ELR (cell line): ENCODE measurements around the gene STK40.

Source experiments
- DNase-seq: peaks from one replicate; pipeline ENCODE4 v3.0.0-alpha.2; 2015; ENCODE audit warnings: low read depth

The STK40 gene

DNA sequence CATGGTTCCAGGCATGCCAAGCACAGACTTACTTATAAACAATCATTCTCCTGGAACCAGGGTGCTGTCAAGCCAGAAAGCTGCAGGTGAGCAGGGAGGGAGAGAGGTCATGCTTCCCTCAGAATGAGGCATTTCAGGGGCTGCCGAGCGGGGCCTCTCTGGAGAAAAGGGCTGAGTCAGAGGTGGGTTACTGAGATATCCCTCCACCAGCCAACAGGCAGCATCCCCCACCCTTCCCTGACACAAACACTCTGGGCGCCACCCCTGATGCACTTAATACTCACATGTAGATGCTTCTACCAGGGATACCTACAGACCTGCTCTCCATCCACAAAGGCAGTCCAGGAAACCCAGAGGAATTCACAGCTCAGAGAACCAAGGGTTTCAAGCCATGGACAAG, 13.1 kb downstream of the STK40 start:
- peak; percentile 45 for DNase-seq

DNA sequence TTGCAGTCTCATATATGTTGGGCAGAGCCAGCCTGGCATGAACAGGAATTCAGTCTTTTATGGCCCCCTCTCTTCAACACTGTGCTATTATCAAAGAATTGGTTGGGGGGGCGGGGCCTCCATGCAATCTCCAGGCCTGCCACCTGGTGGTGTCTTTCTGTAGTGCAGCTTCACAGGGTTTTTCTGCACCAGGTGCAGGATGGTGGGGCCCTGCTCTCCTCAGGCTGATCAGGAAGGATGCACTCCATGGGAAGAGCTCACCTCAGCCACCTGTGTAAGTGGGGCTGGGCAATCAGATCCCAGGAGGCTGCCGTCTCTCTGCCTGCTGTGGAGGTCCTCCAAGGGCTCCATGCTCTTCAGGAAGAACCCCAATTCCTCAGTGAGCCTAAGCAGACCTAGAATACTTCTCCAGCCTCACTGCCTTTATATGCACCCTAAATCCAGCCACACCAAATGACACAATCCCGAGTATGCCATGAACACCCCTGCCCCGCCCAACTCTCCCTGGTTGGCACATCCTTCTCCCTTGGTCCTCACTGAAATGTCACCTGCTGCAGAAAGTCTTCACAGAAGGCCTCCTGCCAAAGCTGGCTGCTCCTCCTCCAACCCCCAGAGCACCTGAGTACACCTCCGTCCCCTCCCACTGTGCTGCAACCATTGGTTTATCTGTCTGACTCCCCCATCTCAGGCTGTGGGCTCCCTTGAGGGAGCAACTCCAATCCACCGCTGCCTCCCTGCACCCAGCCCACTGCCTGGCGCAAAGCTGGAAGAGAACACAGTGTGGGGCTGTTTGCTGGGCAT, 16.5 kb downstream of the STK40 start:
- DNase-seq: peak; percentile 83

DNA sequence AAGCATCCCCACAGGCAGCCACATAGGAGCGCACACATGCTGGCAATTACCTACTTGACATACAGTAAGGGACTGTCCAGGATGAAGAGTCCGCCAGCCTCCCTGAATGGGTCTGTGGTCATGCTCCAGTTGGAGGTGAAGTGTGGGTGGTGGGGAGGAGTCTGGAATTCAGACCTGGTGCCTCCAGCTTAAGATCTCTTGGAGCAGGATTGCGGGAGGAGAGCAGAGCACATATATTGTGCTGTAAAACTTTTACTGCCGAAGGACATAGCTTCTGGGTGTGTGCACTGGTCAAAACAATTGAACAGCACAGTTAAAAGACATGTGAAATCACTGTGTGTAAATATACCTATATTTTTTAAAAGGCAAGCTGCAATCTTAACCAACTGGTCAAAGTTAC, 17.9 kb downstream of the STK40 start:
- DNase-seq: no peak

DNA sequence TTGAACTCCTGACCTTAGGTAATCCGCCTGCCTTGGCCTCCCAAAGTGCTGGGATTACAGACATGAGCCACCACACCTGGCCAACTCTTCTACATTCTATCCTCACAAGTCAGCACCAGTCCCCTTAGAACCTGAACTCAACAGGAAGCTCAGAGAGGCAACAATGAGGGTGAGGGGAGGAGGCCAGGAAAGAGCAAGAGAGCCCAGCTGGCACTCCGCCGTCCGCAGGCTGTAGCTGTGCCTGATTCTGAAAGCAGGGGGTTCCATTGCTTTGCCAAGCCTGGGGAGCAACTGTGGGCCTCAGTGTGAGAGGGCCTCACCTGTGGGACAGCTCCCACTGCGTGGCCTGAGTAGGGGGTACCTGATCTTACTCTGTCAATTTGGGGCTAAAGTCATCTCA, 18.7 kb downstream of the STK40 start:
- DNase-seq: no peak

DNA sequence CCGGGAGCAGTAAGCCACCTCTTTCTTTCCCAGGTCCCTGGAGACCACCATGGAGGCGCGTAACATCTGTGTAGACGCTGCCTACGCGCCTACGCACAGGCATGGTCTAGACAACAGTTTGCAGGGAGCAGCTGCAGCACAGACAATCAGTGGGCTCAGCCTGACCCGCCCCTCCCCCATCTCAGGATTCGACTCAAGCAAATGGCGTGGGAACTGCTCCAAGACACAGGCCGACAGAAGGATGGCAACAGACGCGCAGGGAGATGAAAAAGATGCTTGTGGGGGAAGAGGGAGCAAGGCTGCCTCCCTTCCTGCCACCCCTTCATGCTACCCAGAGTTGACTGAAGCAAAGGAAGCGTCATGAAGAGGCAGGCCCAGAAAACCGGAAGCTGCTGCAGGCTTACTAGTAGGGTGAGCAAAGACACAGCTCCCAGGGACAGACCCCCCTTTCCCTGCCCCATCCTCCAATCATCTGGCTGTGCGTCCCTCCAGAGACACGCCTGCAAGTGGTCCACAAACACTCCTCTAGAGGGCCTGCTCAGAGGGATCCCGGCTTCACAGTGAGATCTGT, 19.5 kb downstream of the STK40 start:
- DNase-seq: peak; percentile 57

DNA sequence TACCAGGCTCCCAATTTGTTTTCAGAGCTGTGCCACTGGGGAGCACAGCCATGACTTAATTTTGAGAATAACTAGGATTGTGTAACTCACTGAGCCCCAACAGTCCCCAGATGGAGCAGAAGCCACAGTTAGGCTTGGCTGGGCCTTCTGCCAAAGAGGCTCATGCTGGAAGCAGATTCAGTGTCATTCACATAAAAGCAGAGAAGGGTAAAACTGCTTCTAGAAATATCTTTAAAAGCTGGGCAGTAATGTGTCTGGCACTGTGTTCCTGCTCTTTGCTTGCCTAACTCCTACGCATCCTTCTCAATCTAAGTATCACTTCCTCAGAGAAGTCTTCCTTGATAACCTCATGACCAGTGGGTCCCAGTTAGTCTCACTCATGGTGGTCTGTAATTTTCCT, 20.3 kb downstream of the STK40 start:
- DNase-seq: no peak

DNA sequence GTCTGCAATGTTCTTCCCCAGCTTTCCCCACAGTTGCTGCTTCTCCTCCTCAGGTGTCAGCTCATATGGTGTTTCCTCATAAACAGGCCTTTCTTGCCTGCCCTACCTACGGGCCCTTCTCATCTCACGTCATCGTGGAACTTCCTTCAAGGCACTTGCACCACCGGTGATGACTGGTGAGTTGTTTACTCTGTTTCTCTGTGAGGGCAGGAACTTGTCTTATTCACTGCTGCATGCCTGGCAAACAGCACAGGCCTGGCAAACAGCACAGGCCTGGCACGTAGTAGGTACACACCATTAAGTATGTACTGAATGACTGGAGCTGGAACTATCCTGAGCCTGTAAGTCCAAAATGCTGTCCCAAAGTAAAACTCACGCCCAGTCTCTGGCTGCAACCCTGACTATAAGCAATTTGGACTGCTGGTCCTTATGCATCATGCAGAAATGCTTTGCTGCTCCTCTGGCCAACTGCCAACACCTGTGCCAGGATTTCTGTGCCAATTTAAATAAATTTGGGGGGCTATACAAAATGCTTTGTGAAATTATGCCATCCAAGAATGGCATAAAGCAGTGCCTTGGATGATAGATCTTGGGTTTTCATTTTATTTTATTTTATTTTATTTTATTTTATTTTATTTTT, 25.7 kb downstream of the STK40 start:
- peak; percentile 52 for DNase-seq

DNA sequence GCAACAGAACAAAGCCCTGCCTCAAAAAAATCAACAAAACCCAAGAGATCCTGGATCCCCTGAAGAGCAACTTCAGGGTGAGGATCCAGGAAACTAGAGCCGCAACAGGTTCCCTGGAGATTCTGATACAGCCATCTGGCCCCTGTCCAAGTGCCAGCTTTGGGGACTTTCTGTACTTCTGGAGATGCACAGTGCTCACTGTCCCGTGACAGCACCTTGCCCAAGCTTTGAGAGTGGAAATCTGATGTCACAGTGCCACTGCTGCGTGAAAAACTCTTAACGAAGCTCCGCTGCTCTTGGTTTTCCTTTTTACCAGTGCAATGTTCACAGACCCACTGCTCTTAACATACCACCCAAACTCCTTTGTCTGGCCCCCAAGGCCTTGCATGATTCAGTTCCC, 26.3 kb downstream of the STK40 start:
- no peak for DNase-seq

DNA sequence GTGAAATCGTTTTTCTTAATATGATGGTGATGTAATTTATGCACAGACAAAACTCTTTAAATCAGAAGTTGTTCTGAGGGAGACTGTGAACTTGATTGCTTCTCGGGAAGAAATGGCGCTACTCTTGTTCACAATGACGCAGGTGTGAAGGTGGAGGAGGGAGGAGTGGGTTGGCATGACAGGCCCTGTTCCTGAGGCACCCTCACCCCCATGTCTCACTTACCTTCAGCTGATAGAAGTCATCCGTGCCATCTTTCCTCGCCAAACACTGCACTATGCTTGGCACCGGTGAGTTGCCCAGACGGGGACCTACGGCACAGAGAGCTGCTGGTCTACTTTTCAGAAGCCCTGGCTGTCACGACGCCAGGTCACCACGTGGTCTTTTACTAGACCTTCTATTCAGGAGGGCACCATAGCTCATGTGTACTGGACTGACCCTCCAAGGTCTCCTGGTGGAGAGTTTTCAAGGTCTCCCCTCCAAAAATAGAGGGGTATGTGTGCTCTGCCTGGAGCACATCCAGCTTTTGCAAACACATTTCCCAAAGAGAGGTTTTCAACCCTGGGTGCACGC, 27.1 kb downstream of the STK40 start:
- no peak for DNase-seq

DNA sequence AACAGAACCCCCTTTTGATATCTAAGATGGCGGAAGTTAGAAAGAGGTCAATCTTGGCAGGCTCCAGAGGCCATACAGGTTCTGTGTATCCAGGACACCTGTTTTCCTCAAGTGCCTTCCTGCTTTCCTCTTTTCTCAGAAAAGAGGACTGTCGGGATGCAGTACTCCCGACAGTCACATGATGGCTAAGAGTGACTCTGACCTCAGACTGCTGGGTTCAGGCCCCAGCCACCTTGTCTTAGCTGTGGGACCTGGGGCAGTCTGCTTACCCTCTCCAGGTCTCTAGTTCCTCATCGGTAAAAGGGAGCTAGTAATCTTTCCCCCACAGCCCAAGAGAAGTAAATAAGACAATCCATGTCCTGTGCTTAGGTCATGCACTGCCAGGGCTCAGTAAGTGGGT, 29.9 kb downstream of the STK40 start:
- no peak for DNase-seq

DNA sequence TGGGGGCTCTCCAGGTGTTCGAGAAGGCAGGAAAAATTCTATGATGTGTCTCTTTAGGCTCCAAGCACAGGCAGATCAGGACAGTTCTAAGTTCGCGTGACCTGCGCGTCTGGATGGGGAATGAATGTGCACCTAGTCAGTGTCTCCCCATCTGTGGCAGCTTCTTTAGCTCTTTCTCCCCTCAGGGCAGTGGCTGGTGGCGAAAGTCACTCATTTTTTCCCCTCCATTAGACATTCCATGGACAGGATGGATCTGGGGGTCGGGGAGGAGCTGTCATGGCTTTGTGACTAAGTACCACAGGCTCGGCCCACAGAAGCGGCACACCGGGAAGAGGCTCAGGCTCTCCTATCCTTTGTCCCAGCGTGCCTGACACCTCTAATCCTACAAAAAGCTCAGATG, 31.2 kb downstream of the STK40 start:
- DNase-seq: no peak

DNA sequence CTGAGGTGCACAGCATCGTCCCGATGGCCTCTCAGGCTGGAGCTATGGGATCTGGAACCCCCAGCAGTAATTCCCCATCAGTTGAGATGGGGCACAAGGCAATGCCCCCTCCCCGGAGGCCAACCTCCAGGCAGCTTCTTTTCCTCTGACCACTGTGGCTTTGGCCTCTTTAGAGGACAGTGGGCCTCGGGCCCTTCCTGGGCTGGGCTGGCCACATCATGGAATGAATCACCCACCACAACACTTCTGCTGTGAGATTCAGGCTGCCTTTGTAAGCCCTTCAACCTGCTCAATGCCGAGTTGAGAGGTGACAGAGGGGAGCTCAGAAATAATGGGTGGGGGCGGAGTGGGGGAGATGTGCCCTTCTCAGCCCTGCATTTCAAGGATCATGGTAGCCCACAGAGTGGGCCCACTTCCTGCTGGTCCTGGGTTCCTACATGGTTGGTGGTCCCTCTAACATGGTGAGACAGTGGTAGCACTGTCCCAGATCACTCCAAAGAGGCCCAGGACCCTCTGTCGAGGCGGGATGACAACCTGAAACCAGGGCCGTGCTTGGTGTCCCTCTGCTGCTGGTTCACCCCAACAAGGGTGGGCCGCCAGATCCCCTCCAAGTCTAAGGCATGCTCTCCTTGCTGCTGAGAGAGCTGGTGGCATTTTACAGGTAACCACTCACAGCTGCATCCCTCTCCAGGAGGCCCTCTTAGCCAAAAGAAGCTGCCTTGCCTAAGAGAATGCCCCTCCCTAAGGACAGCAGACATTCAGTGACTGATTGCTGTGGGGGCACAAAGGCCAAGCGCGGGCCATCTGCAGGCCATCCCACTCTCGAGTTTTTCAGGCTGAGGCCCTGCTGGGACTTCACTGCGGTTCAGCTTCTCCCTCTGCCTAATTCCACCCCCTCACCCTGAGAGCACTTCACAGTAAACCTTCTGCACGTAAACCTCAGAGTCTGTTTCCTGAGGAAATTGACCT, 32.5 kb downstream of the STK40 start:
- peak; percentile 94 for DNase-seq

DNA sequence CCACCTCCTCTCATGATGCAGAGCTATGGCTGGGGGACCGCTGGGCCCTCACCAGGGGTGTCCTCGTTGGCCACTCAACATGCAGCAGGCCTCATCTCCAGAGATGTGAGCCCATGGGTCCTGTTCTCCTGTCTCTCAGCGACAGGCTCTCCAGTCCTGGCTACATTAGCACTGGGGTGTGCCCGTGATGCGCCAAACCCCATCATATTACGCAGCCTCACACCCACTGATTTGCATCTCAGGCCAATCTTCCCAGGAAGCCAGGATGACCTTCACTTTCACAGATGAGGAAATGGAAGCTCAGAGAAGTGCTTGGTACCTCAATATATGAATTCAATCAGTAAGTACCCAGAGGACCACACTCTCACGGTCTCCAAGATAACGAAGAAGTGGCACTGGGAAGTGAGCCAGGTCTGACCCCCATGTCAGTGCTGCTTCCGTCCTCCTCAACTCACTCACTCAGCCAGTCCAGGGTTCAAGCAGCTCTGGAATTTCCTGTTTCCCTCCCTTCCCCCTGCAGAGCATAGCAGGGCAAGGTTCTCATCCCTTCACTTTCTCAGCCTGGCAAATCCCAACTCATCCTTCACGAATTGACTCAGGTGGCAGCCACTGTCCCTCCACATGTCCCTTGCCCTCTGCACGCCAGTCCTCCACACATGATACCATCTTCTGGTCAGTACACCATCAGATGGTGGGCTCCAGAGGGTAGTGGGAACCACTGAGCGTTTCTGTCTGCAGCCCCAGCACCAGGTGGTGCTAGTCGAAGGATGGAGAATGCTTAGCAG, 33.4 kb downstream of the STK40 start:
- peak; percentile 77 for DNase-seq

DNA sequence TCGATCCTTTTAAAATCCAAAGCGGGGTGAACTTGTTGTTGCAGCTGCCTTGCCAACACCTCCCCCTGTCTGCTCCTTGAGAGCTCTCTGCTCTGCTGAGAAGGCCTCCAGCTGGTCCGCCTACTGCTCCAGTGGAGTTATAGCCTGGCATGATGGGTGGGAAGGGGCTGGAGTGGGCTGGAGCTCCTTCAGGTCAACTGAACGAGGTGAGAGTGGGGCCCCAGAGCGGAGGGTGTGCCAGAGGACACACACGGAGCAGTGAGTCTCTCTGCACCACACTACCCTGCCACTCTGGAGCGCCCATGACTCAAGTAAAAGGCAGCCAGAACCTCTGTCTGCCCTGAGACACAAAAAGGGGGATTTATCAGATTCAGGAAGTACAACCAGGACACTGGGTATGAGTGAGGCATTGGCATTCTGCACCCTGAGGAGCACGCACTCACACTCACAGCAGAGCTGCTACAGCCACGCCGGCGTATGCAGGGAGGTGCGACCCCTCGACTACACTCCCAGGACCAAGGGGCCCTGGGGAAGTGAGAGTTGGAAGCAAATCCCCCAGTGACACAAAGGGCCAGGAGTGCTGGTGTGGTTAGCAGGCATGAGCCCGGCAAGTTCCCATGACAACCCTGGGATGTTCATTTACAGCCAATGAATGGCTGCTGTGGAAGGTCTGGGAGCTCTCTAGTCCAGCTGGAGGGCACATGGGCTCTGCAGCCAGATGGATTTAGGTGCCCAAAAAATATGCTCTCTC, 34.3 kb downstream of the STK40 start:
- peak; percentile 97 for DNase-seq

DNA sequence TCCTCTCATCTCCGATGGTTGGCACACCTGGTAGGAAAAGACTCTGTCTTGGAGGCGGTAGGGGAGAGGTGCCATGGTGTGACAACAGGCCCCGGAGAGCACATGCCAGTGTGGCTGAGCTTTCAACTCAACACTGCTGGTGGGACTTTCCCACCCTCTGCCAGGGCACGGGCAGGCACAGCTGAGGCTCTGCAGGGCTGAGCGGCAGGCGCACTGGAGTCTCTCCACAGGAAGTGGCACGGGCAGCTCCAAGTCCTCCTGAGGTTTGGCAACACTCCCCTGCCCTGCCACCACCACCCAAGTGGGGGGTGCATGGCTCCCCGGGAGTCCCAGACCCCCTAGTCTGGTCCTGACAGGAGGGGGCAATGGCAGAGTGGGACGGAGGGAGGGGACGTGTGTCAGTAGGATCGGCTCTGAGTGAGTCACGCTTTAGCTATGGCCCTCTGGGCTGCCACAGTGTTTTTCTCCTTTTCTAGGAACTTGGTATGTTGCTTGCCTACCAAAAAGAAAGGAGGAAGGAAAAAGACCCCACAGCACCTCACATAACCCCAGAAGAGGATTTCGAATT, 35.0 kb downstream of the STK40 start:
- peak; percentile 95 for DNase-seq

DNA sequence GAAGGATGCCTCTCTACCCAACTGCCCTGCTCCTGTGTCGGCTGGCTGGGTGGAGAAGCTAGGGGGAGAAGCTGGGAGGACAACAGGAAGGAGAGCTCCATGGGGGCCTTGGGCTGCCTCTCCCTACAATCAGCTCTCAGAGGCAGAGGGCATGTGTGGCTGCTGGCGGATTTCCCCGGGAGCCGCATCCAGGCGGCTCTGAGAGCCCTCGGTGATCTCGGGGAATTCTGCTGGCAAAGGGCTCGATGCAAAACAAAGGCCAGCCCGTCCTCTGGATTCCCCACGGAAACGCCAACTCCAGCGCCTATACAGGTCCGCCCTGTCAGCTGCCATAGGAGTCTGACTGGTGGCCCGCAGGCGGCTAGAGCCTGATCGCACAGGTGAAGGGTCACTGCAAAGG, 35.9 kb downstream of the STK40 start:
- no peak for DNase-seq

DNA sequence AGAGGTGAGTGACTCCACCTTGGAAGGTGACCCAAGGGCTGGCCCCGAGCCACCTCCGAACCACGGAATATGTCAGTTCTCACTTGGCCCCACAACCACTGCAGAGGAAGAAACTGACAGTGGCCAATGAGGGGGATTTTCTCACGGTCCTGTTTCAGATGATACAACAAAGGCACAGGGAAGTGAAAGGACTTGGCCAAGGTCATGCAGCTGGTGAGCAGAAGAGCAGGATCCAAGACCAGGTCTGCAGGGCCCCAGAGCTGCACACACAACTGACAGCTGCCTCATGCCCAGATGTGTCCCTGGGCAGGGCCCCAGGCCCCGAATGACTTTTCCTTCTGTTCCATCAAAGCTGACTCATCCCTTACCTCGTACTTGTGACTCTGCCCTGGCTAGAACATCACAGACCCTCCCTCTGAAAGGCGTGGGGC, 36.5 kb downstream of the STK40 start:
- peak; percentile 84 for DNase-seq

DNA sequence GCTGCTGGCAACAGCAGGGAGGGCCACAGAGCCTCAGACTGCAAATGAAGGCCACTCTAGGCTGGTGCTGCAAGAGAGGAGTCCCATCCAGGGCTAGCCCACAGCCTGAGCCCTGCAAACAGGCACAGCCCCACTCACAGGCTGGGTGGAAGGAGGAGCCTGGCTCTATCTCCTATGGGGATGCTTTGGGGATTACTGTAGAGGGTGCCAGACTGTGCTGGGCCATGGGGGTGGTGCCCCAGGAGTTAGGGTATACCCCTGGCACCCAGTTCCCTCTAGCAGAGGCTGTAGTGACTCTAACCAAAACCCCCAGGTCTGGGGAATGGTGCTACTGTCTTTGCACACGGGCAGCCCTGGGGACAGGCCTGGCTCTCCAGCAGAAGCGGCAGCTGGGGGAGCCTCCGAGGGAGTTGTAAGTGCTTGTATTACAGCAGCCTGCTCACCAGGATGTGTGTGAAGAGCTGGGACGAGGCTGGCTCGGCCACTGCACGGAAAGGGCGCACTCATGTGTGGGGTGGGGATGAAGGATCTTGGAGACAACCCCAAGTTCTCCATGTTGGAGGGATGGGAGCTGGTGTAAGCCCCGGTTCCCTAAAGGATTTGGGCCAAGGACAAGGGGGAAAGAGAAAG, 38.9 kb downstream of the STK40 start:
- no peak for DNase-seq

DNA sequence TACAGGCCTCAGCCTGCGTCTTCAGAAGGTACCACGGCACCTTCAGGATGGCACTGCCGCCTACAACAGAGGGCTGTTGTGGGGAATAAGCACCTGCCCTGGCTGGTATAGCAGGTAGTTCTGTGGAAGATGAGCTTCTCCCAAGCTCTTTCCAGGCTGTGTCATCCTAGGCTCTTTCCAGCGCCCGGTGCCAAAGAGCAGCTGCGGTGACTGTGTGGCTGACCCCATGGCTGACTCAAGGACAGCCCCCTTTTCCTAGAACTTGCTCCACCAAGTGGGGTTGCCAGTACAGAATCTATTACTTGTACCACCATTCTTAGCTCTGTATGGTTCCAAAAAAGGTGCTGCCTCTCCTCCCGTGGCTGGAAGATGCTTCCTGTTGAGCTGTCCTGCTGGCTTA, 40.4 kb downstream of the STK40 start:
- DNase-seq: no peak

DNA sequence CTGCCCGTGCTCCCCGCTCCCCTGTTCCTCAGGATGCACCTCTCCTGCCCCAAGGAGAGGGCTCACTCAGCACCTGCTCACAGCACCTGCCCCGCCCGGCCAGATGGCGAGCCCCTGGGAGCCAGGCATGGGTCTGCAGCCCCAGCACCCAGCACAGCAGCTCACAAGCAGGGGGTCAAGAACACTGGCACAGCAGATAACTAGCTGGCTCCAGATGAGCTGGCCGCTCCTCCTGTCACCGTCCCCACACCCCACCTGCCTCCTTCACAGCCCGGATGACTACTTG, 41.4 kb downstream of the STK40 start:
- DNase-seq: no peak
